GM06990 (cell line): ENCODE data around the gene OR2T35.

Source experiments
- DNase-seq: peaks from one replicate; pipeline ENCODE4 v3.0.0-alpha.2; 2011; ENCODE audit not compliant: insufficient read length; ENCODE audit errors: extremely low read depth
- H3K27me3 ChIP-seq: replicated peaks from 2 replicates; pipeline ENCODE4 v1.6.0; 2011; ENCODE audit warnings: low read length; ENCODE audit not compliant: control insufficient read depth, insufficient read depth
- H3K36me3 ChIP-seq: 2 replicates; pipeline ENCODE4 v1.5.1; 2011; ENCODE audit warnings: low read length; ENCODE audit not compliant: control insufficient read depth, insufficient read depth
- H3K4me3 ChIP-seq: replicated peaks from 2 replicates; pipeline ENCODE4 v1.5.1; 2011; ENCODE audit warnings: low read depth, mild to moderate bottlenecking, control low read depth, low read length
- CTCF ChIP-seq: IDR thresholded peaks from 2 replicates; pipeline ENCODE4 v1.5.1; 2011; ENCODE audit warnings: low read length, control low read depth, mild to moderate bottlenecking, inconsistent platforms; ENCODE audit not compliant: insufficient read depth, poor library complexity, severe bottlenecking

Gene OR2T35

GRCh38 chr1:248621770-248622169 is 23.3 kb downstream of the OR2T35 start:
- H3K27me3 ChIP-seq = no peaks in the 10 kb centered on the region
- no peaks in the 10 kb centered on the region for H3K36me3 ChIP-seq
- no peak for TF ChIP-seq CTCF
- no peak for DNase-seq
- no peak overlapping the region for H3K4me3 ChIP-seq

GRCh38 chr1:248618878-248619277 is 26.2 kb downstream of the OR2T35 start:
- Histone ChIP-seq H3K36me3 (no peaks in the 10 kb centered on the region), H3K27me3 (no peaks in the 10 kb centered on the region), H3K4me3 (no peak overlapping the region)
- no peak for DNase-seq
- TF ChIP-seq CTCF = peak; percentile 75

GRCh38 chr1:248618119-248618518 is 27.0 kb downstream of the OR2T35 start:
- no peaks in the 10 kb centered on the region for H3K36me3 ChIP-seq
- no peaks in the 10 kb centered on the region for H3K27me3 ChIP-seq
- no peak for TF ChIP-seq CTCF
- no peak for DNase-seq
- no peak overlapping the region for H3K4me3 ChIP-seq

- Histone ChIP-seq H3K4me3 (no peak overlapping the region), H3K27me3 (no peaks in the 10 kb centered on the region), H3K36me3 (peaks cover 1% of the 10 kb centered on the region; the same call in 1 of the 2 replicates)
- TF ChIP-seq CTCF = no peak
- no peak for DNase-seq
Observed at GRCh38 chr1:248613742-248614141, 31.3 kb downstream of the OR2T35 start.

- no peak for DNase-seq
- no peak for TF ChIP-seq CTCF
- Histone ChIP-seq H3K4me3 (no peak overlapping the region), H3K27me3 (no peaks in the 10 kb centered on the region), H3K36me3 (peaks cover 1% of the 10 kb centered on the region; the same call in 1 of the 2 replicates)
Observed at GRCh38 chr1:248611883-248612414, 33.1 kb downstream of the OR2T35 start.

- Histone ChIP-seq H3K27me3 (no peaks in the 10 kb centered on the region), H3K36me3 (peaks cover 1% of the 10 kb centered on the region; the same call in 1 of the 2 replicates), H3K4me3 (no peak overlapping the region)
- no peak for TF ChIP-seq CTCF
- no peak for DNase-seq
Observed at GRCh38 chr1:248610301-248610700, 34.8 kb downstream of the OR2T35 start.
